HL-60 (cell line): ENCODE measurements around the gene ATP11A.

Source experiments
- GABPA ChIP-seq: IDR thresholded peaks from 2 replicates; pipeline ENCODE4 v1.6.1; 2012; ENCODE audit warnings: low read depth
- POLR2AphosphoS5 ChIP-seq: IDR thresholded peaks from 2 replicates; pipeline ENCODE4 v1.6.1; 2012; ENCODE audit warnings: low read depth
- SPI1 ChIP-seq: IDR thresholded peaks from 2 replicates; pipeline ENCODE4 v1.6.1; 2012; ENCODE audit warnings: low read depth, mild to moderate bottlenecking, borderline replicate concordance
- TF ChIP-seq, protein P1 (sequence below): IDR thresholded peaks from one replicate; pipeline ENCODE4 v1.5.1; 2011; ENCODE audit warnings: low read length, control low read depth, inconsistent platforms; ENCODE audit not compliant: insufficient read depth
- TF ChIP-seq, protein P2 (sequence below): IDR thresholded peaks from 2 replicates; pipeline ENCODE4 v1.6.1; 2012; ENCODE audit warnings: low read depth; ENCODE audit not compliant: insufficient replicate concordance

- TF ChIP-seq, protein P1, sequence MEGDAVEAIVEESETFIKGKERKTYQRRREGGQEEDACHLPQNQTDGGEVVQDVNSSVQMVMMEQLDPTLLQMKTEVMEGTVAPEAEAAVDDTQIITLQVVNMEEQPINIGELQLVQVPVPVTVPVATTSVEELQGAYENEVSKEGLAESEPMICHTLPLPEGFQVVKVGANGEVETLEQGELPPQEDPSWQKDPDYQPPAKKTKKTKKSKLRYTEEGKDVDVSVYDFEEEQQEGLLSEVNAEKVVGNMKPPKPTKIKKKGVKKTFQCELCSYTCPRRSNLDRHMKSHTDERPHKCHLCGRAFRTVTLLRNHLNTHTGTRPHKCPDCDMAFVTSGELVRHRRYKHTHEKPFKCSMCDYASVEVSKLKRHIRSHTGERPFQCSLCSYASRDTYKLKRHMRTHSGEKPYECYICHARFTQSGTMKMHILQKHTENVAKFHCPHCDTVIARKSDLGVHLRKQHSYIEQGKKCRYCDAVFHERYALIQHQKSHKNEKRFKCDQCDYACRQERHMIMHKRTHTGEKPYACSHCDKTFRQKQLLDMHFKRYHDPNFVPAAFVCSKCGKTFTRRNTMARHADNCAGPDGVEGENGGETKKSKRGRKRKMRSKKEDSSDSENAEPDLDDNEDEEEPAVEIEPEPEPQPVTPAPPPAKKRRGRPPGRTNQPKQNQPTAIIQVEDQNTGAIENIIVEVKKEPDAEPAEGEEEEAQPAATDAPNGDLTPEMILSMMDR = no peak
- TF ChIP-seq POLR2AphosphoS5 (no peak), SPI1 (no peak), GABPA (no peak)
- TF ChIP-seq, protein P2, sequence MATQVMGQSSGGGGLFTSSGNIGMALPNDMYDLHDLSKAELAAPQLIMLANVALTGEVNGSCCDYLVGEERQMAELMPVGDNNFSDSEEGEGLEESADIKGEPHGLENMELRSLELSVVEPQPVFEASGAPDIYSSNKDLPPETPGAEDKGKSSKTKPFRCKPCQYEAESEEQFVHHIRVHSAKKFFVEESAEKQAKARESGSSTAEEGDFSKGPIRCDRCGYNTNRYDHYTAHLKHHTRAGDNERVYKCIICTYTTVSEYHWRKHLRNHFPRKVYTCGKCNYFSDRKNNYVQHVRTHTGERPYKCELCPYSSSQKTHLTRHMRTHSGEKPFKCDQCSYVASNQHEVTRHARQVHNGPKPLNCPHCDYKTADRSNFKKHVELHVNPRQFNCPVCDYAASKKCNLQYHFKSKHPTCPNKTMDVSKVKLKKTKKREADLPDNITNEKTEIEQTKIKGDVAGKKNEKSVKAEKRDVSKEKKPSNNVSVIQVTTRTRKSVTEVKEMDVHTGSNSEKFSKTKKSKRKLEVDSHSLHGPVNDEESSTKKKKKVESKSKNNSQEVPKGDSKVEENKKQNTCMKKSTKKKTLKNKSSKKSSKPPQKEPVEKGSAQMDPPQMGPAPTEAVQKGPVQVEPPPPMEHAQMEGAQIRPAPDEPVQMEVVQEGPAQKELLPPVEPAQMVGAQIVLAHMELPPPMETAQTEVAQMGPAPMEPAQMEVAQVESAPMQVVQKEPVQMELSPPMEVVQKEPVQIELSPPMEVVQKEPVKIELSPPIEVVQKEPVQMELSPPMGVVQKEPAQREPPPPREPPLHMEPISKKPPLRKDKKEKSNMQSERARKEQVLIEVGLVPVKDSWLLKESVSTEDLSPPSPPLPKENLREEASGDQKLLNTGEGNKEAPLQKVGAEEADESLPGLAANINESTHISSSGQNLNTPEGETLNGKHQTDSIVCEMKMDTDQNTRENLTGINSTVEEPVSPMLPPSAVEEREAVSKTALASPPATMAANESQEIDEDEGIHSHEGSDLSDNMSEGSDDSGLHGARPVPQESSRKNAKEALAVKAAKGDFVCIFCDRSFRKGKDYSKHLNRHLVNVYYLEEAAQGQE = no peak
Measured at GRCh38 chr13:112895521-112896465, 206.0 kb downstream of the ATP11A start.
